ENCODE measurements around the gene MTFR1L. TPM values are rescaled to one million over a fixed set of nuclear protein-coding genes. Genes with fewer than 3 reads are reported as not detected.

MTFR1L gene
- total and polyA plus RNA-seq, 2 donors from 2014 or later: 66.6 to 108 TPM

DNA sequence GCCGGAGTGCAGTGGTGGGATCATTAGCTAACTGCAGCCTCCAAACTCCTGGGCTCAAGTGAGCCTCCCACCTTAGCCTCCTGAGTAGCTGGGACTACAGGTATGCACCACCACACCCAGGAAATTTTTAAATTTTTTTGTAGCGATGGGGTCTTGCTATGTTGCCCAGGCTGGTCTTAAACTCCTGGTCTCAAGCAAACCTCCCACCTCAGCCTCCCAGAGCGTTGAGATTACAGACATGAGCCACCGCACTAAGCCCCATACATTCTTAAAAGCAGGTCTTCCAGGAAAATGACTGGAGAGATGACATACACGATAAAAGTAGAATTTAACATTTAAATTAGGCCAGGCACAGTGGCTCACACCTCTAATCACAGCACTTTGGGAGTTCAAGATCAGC, 13.4 kb downstream of the MTFR1L start:
- DNase-seq (no peak), FAIRE-seq (no peak)
- H3K36me3 ChIP-seq (ENCODE audit: control insufficient read depth in 2 of 3, insufficient read depth in 3 of 3, low read length in 3 of 3): peaks cover 9 to 53% (median 46%) of the 10 kb centered on the region in 3 donors
- H3K9me3 ChIP-seq (ENCODE audit: control insufficient read depth in 2 of 3, insufficient read depth in 1 of 3, low read length in 3 of 3): no peaks in the 10 kb centered on the region
- H3K9ac ChIP-seq (ENCODE audit: low read length in 3 of 3): no peak overlapping the region
- no peaks in the 10 kb centered on the region for H3K27me3 ChIP-seq (ENCODE audit: control insufficient read depth, insufficient read depth, low read length)
- no peak overlapping the region for H3K27ac ChIP-seq (ENCODE audit: low read depth in 2 of 2, low read length in 2 of 2)
- H3K4me1 ChIP-seq (ENCODE audit: control insufficient read depth in 2 of 3, insufficient read depth in 2 of 3, low read depth in 1 of 3, low read length in 3 of 3): peaks cover 0 to 7% (median 0%) of the 10 kb centered on the region in 3 donors
- no peak overlapping the region for H3K4me3 ChIP-seq (ENCODE audit: low read length in 3 of 3)
- TF ChIP-seq CTCF (IDR thresholded peaks at IDR 0.05; ENCODE audit: borderline replicate concordance, extremely low read depth, insufficient read depth): no peak
- intact Hi-C loops (cut with DNase I): no loop called here

DNA sequence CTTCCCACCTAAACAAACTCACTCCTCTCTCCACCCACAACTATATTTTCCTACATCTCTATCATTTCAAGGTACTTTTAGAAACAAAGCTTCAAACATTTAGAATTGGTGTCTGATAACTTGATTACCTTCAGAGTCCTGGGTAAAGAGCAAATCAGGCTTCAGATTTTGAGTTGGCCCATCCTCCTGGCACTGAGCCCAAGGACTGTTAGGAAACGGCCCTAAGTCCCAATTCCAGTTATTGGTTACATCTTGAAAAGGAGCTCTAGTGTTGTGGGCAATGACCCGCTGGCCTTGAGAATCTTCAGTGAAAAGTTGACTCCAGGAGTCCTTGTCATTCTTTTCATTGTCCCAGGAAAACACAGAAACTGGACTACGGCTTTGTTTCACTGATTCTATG, 15.1 kb downstream of the MTFR1L start:
- no peak for TF ChIP-seq CTCF (IDR thresholded peaks at IDR 0.05; ENCODE audit: borderline replicate concordance, extremely low read depth, insufficient read depth)
- no peak overlapping the region for H3K9ac ChIP-seq (ENCODE audit: low read length in 3 of 3)
- H3K4me1 ChIP-seq (ENCODE audit: control insufficient read depth in 2 of 3, insufficient read depth in 2 of 3, low read depth in 1 of 3, low read length in 3 of 3): peaks cover 0 to 7% (median 0%) of the 10 kb centered on the region in 3 donors
- H3K4me3 ChIP-seq (ENCODE audit: low read length in 3 of 3): no peak overlapping the region
- intact Hi-C loops (cut with DNase I): no loop called here
- no peak overlapping the region for H3K27ac ChIP-seq (ENCODE audit: low read depth in 2 of 2, low read length in 2 of 2)
- H3K9me3 ChIP-seq (ENCODE audit: control insufficient read depth in 2 of 3, insufficient read depth in 1 of 3, low read length in 3 of 3): no peaks in the 10 kb centered on the region
- FAIRE-seq: no peak
- peaks cover 4 to 36% (median 33%) of the 10 kb centered on the region in 3 donors for H3K36me3 ChIP-seq (ENCODE audit: control insufficient read depth in 2 of 3, insufficient read depth in 3 of 3, low read length in 3 of 3)
- no peaks in the 10 kb centered on the region for H3K27me3 ChIP-seq (ENCODE audit: control insufficient read depth, insufficient read depth, low read length)
- DNase-seq: no peak

DNA sequence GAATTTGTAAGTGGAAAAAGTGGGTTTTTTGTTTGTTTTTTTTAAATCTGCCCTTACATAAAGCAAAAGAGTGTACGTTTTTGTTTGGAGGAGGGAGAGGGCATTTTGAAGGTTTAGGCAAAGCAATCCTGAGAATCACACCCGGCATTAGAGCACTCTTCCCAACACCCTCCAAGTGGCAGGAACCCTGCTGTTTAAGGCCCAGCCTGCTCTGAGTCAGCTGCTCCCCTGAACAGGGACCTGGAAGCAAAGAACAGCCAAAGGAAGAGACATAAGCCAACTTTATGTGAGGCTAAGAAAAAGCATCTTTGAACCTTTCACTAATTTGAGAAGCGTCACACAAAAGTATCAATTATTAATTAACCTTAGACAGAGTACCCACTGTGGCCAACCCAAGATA, 16.9 kb downstream of the MTFR1L start:
- intact Hi-C loops (cut with DNase I): no loop called here

More for the DNA sequence above, 16.9 kb downstream of the MTFR1L start:
- Histone ChIP-seq H3K9me3 (ENCODE audit: control insufficient read depth in 2 of 3, insufficient read depth in 1 of 3, low read length in 3 of 3) (no peaks in the 10 kb centered on the region), H3K9ac (ENCODE audit: low read length in 3 of 3) (no peak overlapping the region), H3K27me3 (ENCODE audit: control insufficient read depth, insufficient read depth, low read length) (no peaks in the 10 kb centered on the region), H3K27ac (ENCODE audit: low read depth in 2 of 2, low read length in 2 of 2) (no peak overlapping the region), H3K4me1 (ENCODE audit: control insufficient read depth in 2 of 3, insufficient read depth in 2 of 3, low read depth in 1 of 3, low read length in 3 of 3) (peaks cover 0 to 2% (median 0%) of the 10 kb centered on the region in 3 donors), H3K36me3 (ENCODE audit: control insufficient read depth in 2 of 3, insufficient read depth in 3 of 3, low read length in 3 of 3) (peaks cover 4 to 18% (median 18%) of the 10 kb centered on the region in 3 donors), H3K4me3 (ENCODE audit: low read length in 3 of 3) (no peak overlapping the region)
- no peak for TF ChIP-seq CTCF (IDR thresholded peaks at IDR 0.05; ENCODE audit: borderline replicate concordance, extremely low read depth, insufficient read depth)
- FAIRE-seq: no peak
- no peak for DNase-seq

All from kidney (tissue), 14 donors.